ENCODE data around the gene CELA2A. TPM values are rescaled to one million over a fixed set of nuclear protein-coding genes. Genes with fewer than 3 reads are reported as not detected.

The CELA2A gene
- total and polyA plus RNA-seq, 9 of the 15 experiments (the other 6 are each of a cell fraction or from before 2014, with no cell fraction given) = 0.62 TPM; not detected in 8

GRCh38 chr1:15454256-15454655, 2.3 kb upstream of the CELA2A start (continued):
- TF ChIP-seq, protein P1, sequence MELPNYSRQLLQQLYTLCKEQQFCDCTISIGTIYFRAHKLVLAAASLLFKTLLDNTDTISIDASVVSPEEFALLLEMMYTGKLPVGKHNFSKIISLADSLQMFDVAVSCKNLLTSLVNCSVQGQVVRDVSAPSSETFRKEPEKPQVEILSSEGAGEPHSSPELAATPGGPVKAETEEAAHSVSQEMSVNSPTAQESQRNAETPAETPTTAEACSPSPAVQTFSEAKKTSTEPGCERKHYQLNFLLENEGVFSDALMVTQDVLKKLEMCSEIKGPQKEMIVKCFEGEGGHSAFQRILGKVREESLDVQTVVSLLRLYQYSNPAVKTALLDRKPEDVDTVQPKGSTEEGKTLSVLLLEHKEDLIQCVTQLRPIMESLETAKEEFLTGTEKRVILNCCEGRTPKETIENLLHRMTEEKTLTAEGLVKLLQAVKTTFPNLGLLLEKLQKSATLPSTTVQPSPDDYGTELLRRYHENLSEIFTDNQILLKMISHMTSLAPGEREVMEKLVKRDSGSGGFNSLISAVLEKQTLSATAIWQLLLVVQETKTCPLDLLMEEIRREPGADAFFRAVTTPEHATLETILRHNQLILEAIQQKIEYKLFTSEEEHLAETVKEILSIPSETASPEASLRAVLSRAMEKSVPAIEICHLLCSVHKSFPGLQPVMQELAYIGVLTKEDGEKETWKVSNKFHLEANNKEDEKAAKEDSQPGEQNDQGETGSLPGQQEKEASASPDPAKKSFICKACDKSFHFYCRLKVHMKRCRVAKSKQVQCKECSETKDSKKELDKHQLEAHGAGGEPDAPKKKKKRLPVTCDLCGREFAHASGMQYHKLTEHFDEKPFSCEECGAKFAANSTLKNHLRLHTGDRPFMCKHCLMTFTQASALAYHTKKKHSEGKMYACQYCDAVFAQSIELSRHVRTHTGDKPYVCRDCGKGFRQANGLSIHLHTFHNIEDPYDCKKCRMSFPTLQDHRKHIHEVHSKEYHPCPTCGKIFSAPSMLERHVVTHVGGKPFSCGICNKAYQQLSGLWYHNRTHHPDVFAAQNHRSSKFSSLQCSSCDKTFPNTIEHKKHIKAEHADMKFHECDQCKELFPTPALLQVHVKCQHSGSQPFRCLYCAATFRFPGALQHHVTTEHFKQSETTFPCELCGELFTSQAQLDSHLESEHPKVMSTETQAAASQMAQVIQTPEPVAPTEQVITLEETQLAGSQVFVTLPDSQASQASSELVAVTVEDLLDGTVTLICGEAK (IDR thresholded peaks at IDR 0.05) = 0 out of 2 replicates have a peak, but pooled peaks have one; percentile 14
- TF ChIP-seq, protein P1 (CRISPR knock-in tag; IDR thresholded peaks at IDR 0.05) = no peak
- no peak for TF ChIP-seq KDM1A (IDR thresholded peaks at IDR 0.05)

Measured in K562 (cell line).